ENCODE results near the gene ENO1.
"Not testable (repeated sequence)": the region's sequence is repeated elsewhere in the genome, so short reads cannot be mapped to it uniquely, and the experiment has no call there.

ENO1 gene

GRCh38 chr1:8841395-8841794, 37.1 kb downstream of the ENO1 start:
- no peak for DNase-seq

DNA sequence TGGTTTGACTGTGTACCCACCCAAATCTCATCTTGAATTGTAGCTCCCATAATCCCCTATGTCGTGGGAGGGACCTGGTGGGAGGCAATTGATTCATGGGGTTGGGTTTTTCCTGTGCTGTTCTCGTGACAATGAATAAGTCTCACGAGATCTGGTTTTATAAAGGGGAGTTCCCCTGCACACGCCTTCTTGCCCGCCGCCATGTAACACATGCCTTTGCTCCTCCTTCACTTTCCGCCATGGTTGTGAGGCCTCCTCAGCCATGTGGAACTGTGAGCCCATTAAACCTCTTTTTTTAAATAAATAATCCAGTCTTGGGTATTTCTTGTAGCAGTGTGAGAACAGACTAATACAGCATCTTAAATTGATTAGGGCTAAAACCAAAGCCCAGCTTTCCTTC, 38.5 kb downstream of the ENO1 start:
- DNase-seq = no peak

DNA sequence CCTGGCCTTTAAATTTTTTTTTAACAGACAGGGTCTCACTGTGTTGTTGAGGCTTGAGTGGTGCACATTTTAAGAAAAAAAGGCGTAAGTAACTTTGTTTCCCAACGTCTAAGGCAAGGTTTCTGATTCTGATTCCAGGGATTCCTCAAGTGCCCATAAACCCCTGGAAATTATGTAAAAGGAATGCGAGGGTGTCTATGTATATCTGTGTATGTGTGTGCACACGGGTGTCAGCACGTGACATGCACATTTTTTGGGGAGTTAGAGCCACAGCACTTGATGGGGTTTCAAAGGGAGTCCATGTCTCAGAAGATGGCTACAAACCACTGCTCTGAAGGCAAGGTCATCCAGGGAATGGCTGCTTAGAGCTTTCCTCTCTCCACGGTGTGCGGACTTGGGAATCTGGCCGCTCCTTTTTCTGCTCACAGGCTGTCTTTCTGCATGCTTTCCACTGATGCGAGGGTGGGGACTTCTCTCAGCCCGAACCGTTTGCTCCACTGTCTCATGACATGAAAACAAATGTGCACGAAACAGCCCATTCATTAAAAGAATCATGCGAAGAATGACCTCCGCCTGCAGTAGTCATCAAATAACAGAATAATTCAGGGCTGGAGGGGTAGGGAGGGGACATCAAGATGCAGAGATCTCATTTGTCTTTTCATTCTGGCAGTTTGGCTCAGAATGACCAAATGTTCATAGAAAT, 42.4 kb downstream of the ENO1 start:
- DNase-seq = no peak

GRCh38 chr1:8831340-8831739, 47.1 kb downstream of the ENO1 start:
- no peak for DNase-seq

- DNase-seq = not testable (repeated sequence)
These were observed 47.8 kb downstream of the ENO1 start for GRCh38 chr1:8830732-8831131.

GRCh38 chr1:8825985-8826481, 52.5 kb downstream of the ENO1 start:
- DNase-seq = no peak

- no peak for DNase-seq
These were observed 55.2 kb downstream of the ENO1 start for GRCh38 chr1:8823295-8823664.

DNA sequence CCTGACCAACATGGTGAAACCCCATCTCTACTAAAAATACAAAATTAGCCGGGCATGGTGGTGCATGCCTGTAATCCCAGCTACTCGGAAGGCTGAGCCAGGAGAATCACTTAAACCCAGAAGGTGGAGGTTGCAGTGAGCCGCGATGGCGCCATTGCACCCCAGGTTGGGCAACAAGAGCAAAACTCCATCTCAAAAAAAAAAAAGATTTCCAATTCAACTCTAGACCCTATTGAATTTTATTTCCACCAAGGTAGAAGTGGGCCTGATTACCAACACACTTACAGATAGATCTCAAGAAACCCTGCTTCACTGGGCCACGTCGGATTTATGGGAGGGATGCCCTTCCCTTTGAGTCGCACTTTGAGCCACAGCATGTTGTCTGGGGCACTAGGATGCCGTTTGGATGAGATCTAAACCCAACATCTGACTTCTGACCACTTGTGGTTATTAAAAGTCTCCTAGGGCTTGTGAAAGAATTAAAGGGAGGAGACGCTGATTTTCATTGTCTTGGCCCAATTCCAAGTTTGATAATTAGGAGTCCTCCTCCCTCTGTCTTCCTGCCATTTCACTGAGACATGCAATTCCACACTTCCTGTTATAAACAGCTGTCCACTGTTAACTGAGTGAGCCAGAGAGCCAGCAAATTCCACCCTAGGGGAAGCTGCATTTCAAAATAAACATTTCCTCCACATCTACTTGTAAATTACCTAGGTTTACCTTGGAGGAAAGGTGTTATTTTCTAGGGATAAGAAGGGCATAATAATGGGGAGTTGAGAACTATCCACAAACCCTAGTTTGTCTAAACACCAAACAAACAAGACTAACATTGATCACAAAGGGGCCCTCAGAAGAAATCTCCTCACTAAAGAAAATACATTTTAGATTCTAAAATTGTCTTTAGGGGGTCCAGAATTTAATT, 55.9 kb downstream of the ENO1 start:
- no peak for DNase-seq

- no peak for DNase-seq
These were observed 57.4 kb downstream of the ENO1 start for GRCh38 chr1:8821084-8821483.

DNA sequence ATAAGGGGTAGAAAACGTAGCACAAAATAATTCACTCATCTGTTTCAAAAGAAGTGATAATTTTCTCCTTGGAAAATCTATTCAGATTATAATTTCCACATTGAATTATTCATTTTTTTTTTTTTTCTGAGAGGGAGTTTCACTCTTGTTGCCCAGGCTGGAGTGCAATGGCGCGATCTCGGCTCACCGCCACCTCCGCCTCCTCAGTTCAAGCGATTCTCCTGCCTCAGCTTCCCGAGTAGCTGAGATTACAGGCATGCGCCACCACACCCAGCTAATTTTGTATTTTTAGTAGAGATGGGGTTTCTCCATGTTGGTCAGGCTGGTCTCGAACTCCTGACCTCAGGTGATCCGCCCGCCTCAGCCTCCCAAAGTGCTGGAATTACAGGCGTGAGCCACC, 59.7 kb downstream of the ENO1 start:
- not testable (repeated sequence) for DNase-seq

DNA sequence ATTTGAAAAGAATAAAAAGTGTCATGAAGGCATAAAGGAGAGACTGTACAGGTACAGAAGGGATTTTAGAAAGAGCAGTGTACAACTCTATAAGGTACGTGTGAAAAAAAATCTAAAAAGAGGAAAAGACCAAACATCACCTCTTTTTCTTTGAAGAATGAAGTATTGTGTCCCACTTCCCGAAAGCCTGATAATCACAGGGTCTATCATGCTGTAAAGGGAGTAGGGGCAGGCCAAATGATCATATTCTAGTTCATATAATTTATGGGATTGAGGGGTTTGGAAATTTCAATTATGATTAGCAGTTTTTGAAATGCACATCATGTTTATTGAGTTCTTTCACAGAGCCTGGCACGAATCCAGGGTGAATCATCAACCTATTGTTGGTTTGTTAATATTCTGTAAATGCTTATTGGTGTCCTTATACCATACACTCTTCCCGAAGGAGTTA, 60.1 kb downstream of the ENO1 start:
- DNase-seq = no peak

DNA sequence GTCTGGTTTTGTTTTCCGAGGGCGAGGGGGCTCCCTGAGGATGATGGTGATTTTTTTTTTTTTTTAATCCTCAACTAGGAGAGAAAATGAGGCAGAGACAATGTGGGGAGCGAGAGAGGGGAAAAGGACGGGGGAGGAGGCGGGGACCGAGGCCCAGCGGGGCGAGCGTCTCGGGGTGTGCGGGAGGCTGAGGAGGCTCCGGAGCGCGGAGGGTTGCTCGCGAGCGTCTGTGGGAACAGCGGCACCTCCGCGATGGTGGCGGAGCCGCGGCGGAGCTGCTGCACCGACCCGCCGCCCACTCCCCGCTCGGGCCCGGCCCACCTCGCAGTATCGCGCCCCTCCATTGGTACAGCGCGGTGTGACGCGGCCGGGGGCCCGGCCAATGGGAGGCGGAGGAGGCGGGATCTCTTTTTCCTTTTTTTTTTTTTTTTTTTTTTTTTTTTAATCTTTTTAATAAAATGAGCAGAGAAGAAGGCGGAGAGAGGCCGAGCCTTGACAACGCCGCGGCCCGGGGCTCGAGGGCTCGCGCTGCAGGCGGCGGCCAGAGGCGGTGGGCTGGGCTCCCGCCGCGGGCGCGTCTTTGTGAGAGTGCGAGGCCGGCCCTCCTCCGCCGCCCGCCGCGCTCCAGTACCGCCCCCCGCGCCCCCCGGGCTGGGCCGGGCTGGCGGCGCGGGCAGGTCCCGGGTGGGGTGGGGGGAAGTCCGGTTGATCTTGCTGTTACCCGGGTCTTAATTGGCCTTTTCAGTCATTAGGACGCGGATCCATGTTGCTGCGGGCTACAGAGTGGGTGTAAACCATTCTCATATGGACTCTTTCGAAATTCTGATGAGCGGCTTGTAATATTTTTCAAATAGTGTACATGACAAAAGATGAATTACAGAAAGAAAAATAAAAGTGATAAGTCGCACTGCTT, 60.8 kb downstream of the ENO1 start, which contains the start of gene RERE:
Gene RERE (minus strand): TSS at position 229 of the 913 bp plus-strand sequence.
- DNase-seq = peak; percentile 93

DNA sequence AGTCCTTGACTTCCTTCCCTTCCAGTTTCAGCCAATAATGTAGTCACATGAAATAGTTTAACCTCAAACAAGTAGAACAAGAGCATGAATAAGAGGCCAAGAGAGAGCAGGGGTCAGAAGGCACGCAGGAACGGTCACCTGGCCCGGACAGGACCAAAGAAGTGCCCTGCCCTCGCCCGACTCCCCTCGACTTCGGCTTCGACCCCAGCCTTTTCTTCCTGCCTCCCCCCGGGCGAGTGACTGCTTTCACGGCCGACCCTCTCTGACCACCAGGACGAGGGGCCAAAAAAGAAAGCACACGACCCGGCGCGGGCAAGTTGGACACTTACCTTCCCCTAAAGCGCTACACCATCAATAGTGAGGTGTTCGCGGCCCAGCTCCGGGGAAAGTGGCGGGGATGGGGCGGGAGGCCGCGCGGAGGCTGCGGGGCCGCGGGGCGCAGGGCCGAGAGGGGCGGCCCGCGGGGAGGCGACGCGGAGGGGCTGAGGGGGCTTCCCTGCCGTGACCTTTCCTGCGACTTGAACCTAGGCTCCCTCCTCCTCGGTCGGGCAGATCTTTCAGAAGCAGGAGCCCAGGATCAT, 61.6 kb downstream of the ENO1 start:
- DNase-seq = no peak

DNA sequence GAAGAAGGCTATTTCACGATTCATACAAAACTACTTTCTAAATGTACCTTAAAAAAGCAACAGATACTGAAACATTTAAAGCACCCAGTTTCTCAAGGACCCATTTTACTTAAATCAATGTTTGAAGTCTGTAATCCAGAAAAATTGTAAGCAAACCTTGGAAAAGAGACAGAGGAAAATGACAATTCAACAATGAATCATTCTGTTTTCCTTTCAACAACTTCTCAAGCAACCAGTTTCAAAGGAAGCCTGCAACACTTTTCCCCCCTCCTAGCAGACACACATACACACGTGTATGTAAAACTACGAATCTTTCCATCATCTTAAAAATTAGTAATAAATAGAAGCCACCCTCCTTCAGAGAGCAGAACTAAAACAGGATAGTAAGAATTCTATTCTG, 62.2 kb downstream of the ENO1 start:
- no peak for DNase-seq

- DNase-seq = no peak
These were observed 62.8 kb downstream of the ENO1 start for GRCh38 chr1:8815582-8816151.

- DNase-seq = no peak
These were observed 63.6 kb downstream of the ENO1 start for GRCh38 chr1:8814865-8815264.

DNA sequence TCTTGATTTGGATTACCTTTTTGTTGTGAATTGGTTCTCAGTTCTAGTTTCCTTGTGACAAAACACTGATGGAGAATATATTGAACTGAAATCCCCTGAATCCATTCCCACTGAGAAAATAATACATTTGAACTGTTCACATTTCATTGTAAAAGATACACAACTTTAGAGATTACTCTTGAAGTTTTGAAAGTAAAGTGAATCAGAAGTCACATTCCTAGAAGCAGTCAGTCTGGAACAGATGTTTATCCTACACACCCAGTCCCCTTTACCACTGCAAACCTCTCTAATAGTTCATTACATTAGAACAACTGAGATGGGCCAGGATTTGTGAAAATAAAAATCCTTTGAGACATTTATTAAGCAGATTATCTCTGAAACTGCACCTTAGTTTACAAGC, 64.5 kb downstream of the ENO1 start:
- no peak for DNase-seq

GRCh38 chr1:8813016-8813763, 65.3 kb downstream of the ENO1 start:
- no peak for DNase-seq

- no peak for DNase-seq
These were observed 66.4 kb downstream of the ENO1 start for GRCh38 chr1:8812081-8812480.
